ENCODE results near the gene SRPK2. TPM values are rescaled to one million over a fixed set of nuclear protein-coding genes. Genes with fewer than 3 reads are reported as not detected.

The SRPK2 gene
- polyA plus RNA-seq, 1 donor from 2014 or later: 118 TPM

DNA sequence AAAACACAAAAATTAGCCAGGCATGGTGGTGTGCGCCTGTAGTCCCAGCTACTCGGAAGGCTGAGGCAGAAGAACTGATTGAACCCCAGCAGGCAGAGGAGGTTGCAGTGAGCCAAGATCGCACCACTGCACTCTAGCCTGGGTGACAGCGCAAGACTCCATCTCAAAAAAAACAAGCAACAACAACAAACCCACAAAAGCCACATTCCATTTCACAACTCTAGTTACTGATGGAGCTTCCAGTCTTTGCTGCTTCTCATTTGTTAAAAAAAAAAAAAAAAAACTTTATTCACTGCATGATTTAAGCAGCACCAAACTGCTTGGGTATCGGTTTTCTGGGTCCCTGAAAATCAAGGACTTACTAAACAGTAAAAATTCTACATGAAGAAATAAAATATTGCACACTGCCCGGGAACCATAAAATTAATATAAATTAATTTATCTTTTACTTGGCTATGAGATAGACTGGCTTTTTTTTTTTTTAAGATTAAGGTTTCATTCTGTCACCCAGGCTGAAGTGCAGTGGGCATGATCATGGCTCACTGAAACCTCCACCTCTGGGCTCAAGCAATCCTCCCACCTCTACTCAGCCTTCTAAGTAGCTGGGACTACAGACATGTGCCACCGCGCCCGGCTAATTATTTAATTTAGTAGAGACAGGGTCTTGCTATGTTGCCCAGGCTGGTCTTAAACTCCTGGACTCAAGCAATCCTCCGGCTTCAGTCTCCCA, 42.0 kb downstream of the SRPK2 start:
- H3K9ac ChIP-seq (ENCODE audit: low read length): no peak overlapping the region
- no peaks in the 10 kb centered on the region for H3K9me3 ChIP-seq (ENCODE audit: low read length)
- no peak overlapping the region for H3K4me3 ChIP-seq (ENCODE audit: low read length)
- H2AFZ ChIP-seq (ENCODE audit: low read depth, low read length): no peak overlapping the region
- TF ChIP-seq, protein P1, sequence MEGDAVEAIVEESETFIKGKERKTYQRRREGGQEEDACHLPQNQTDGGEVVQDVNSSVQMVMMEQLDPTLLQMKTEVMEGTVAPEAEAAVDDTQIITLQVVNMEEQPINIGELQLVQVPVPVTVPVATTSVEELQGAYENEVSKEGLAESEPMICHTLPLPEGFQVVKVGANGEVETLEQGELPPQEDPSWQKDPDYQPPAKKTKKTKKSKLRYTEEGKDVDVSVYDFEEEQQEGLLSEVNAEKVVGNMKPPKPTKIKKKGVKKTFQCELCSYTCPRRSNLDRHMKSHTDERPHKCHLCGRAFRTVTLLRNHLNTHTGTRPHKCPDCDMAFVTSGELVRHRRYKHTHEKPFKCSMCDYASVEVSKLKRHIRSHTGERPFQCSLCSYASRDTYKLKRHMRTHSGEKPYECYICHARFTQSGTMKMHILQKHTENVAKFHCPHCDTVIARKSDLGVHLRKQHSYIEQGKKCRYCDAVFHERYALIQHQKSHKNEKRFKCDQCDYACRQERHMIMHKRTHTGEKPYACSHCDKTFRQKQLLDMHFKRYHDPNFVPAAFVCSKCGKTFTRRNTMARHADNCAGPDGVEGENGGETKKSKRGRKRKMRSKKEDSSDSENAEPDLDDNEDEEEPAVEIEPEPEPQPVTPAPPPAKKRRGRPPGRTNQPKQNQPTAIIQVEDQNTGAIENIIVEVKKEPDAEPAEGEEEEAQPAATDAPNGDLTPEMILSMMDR (IDR thresholded peaks at IDR 0.05; ENCODE audit: poor library complexity, severe bottlenecking): no peak
- TF ChIP-seq EP300 (conservative IDR thresholded peaks at IDR 0.05; ENCODE audit: poor library complexity, severe bottlenecking) (no peak), MXI1 (conservative IDR thresholded peaks at IDR 0.05; ENCODE audit: poor library complexity, severe bottlenecking) (no peak), RAD21 (conservative IDR thresholded peaks at IDR 0.05) (no peak), EZH2 (IDR thresholded peaks at IDR 0.05; ENCODE audit: borderline replicate concordance, insufficient read depth, low read length, poor library complexity, severe bottlenecking) (no peak), POLR2AphosphoS5 (IDR thresholded peaks at IDR 0.05) (no peak), TAF1 (IDR thresholded peaks at IDR 0.05; ENCODE audit: low read depth) (no peak), REST (IDR thresholded peaks at IDR 0.05; ENCODE audit: borderline replicate concordance) (no peak)
- H3K27me3 ChIP-seq (ENCODE audit: insufficient read depth, low read depth, low read length): no peaks in the 10 kb centered on the region
- no peaks in the 10 kb centered on the region for H3F3A ChIP-seq (ENCODE audit: insufficient read depth, low read length, poor library complexity, severe bottlenecking)
- no peak overlapping the region for H3K27ac ChIP-seq (ENCODE audit: low read length)
- no peaks in the 10 kb centered on the region for H3K36me3 ChIP-seq (ENCODE audit: insufficient read depth, low read length)
- no peak overlapping the region for H3K4me2 ChIP-seq (ENCODE audit: low read length)
- H4K20me1 ChIP-seq (ENCODE audit: insufficient read depth): no peaks in the 10 kb centered on the region
- H3K79me2 ChIP-seq (replicated peaks; ENCODE audit: insufficient read depth, low read length): peaks cover 16% of the 10 kb centered on the region
- H3K9me2 ChIP-seq (ENCODE audit: insufficient read depth, low read length): no peaks in the 10 kb centered on the region

GRCh38 chr7:105346138-105346537, 42.6 kb downstream of the SRPK2 start:
- no peak overlapping the region for H2AFZ ChIP-seq (ENCODE audit: low read depth, low read length)
- H3K9me2 ChIP-seq (ENCODE audit: insufficient read depth, low read length): no peaks in the 10 kb centered on the region
- no peaks in the 10 kb centered on the region for H3K36me3 ChIP-seq (ENCODE audit: insufficient read depth, low read length)
- H3K27ac ChIP-seq (ENCODE audit: low read length): no peak overlapping the region
- H3K9me3 ChIP-seq (ENCODE audit: low read length): no peaks in the 10 kb centered on the region
- no peaks in the 10 kb centered on the region for H3K27me3 ChIP-seq (ENCODE audit: insufficient read depth, low read depth, low read length)
- no peak overlapping the region for H3K4me2 ChIP-seq (ENCODE audit: low read length)
- no peak overlapping the region for H3K9ac ChIP-seq (ENCODE audit: low read length)
- H3K79me2 ChIP-seq (replicated peaks; ENCODE audit: insufficient read depth, low read length): peaks cover 16% of the 10 kb centered on the region
- TF ChIP-seq MXI1 (conservative IDR thresholded peaks at IDR 0.05; ENCODE audit: poor library complexity, severe bottlenecking) (no peak), REST (IDR thresholded peaks at IDR 0.05; ENCODE audit: borderline replicate concordance) (no peak), EZH2 (IDR thresholded peaks at IDR 0.05; ENCODE audit: borderline replicate concordance, insufficient read depth, low read length, poor library complexity, severe bottlenecking) (no peak), TAF1 (IDR thresholded peaks at IDR 0.05; ENCODE audit: low read depth) (no peak), SMC3 (conservative IDR thresholded peaks at IDR 0.05; ENCODE audit: poor library complexity) (no peak), POLR2AphosphoS5 (IDR thresholded peaks at IDR 0.05) (no peak), EP300 (conservative IDR thresholded peaks at IDR 0.05; ENCODE audit: poor library complexity, severe bottlenecking) (no peak), RAD21 (conservative IDR thresholded peaks at IDR 0.05) (no peak)
- TF ChIP-seq, protein P1 (IDR thresholded peaks at IDR 0.05; ENCODE audit: poor library complexity, severe bottlenecking): no peak
- H3F3A ChIP-seq (ENCODE audit: insufficient read depth, low read length, poor library complexity, severe bottlenecking): no peaks in the 10 kb centered on the region
- no peak overlapping the region for H3K4me3 ChIP-seq (ENCODE audit: low read length)
- H4K20me1 ChIP-seq (ENCODE audit: insufficient read depth): no peaks in the 10 kb centered on the region

All from neural cell (in vitro differentiated cells).